SK-N-SH treated with all-trans-retinoic acid at 6 μM for 48 hours (cell line): ENCODE data around the gene TMEM30B.
"Not testable (repeated sequence)": the region's sequence is repeated elsewhere in the genome, so short reads cannot be mapped to it uniquely, and the experiment has no call there.

Experiments
- ATAC-seq: fragments of 200-7000 bp; cut with Tn5 transposase; 3 replicates; pipeline ENCODE4 v1.9.1; 2020; ENCODE audit warnings: mild to moderate bottlenecking, moderate library complexity
- ARNTL ChIP-seq: fragments of 450-650 bp; formaldehyde crosslinking; IDR thresholded peaks from 2 replicates; pipeline ENCODE4 v1.5.0; 2020; ENCODE audit warnings: low read depth, mild to moderate bottlenecking, moderate library complexity, borderline replicate concordance
- BACH2 ChIP-seq: fragments of 250-450 bp; sonication (Bioruptor Pico); IDR thresholded peaks from 2 replicates; pipeline ENCODE4 v1.9.0; 2021; ENCODE audit warnings: mild to moderate bottlenecking, borderline replicate concordance
- CREB5 ChIP-seq: fragments of 250-450 bp; sonication (Bioruptor Pico); IDR thresholded peaks from 2 replicates; pipeline ENCODE4 v1.5.1; 2020; ENCODE audit warnings: low read depth, mild to moderate bottlenecking, moderate library complexity
- CSDC2 ChIP-seq: fragments of 250-450 bp; sonication (Bioruptor Pico); IDR thresholded peaks from 2 replicates; pipeline ENCODE4 v1.5.0; 2020; ENCODE audit warnings: mild to moderate bottlenecking, moderate library complexity
- CSRNP3 ChIP-seq: fragments of 250-450 bp; sonication (Bioruptor Pico); IDR thresholded peaks from 2 replicates; pipeline ENCODE4 v1.5.1; 2021; ENCODE audit warnings: mild to moderate bottlenecking, moderate library complexity
- ESRRG ChIP-seq: fragments of 250-450 bp; sonication (Bioruptor Pico); IDR thresholded peaks from 2 replicates; pipeline ENCODE4 v1.6.1; 2021; ENCODE audit warnings: mild to moderate bottlenecking
- GLIS3 ChIP-seq: fragments of 250-450 bp; sonication (Bioruptor Pico); IDR thresholded peaks from 2 replicates; pipeline ENCODE4 v1.5.0; 2020; ENCODE audit warnings: mild to moderate bottlenecking, moderate library complexity
- ISL1 ChIP-seq: fragments of 250-450 bp; sonication (Bioruptor Pico); IDR thresholded peaks from 2 replicates; pipeline ENCODE4 v2.1.2; 2022; ENCODE audit warnings: mild to moderate bottlenecking, moderate library complexity
- OSR1 ChIP-seq: fragments of 250-450 bp; sonication (Bioruptor Pico); IDR thresholded peaks from 2 replicates; pipeline ENCODE4 v1.8.0; 2022; ENCODE audit warnings: moderate library complexity, mild to moderate bottlenecking, inconsistent platforms
- PATZ1 ChIP-seq: fragments of 250-450 bp; sonication (Bioruptor Pico); IDR thresholded peaks from 2 replicates; pipeline ENCODE4 v1.8.0; 2020; ENCODE audit warnings: mild to moderate bottlenecking, moderate library complexity, borderline replicate concordance
- POU6F1 ChIP-seq: fragments of 250-450 bp; sonication (Bioruptor Pico); IDR thresholded peaks from 2 replicates; pipeline ENCODE4 v1.8.0; 2021; ENCODE audit warnings: low read depth, mild to moderate bottlenecking, moderate library complexity, borderline replicate concordance
- PPARA ChIP-seq: fragments of 250-450 bp; sonication (Bioruptor Pico); IDR thresholded peaks from 2 replicates; pipeline ENCODE4 v1.5.0; 2020; ENCODE audit warnings: mild to moderate bottlenecking, borderline replicate concordance
- RARB ChIP-seq: fragments of 250-450 bp; sonication (Bioruptor Pico); IDR thresholded peaks from 2 replicates; pipeline ENCODE4 v1.8.0; 2021; ENCODE audit warnings: mild to moderate bottlenecking, moderate library complexity
- SNAI2 ChIP-seq: fragments of 250-450 bp; sonication (Bioruptor Pico); IDR thresholded peaks from 2 replicates; pipeline ENCODE4 v1.5.0; 2020; ENCODE audit warnings: mild to moderate bottlenecking, moderate library complexity
- TCF4 ChIP-seq: fragments of 250-450 bp; sonication (Bioruptor Pico); IDR thresholded peaks from 2 replicates; pipeline ENCODE4 v1.8.0; 2021; ENCODE audit warnings: mild to moderate bottlenecking, moderate library complexity, borderline replicate concordance
- TOX ChIP-seq: fragments of 250-450 bp; sonication (Bioruptor Pico); IDR thresholded peaks from 2 replicates; pipeline ENCODE4 v1.8.0; 2021; ENCODE audit warnings: mild to moderate bottlenecking, moderate library complexity, borderline replicate concordance
- ZC3H10 ChIP-seq: fragments of 250-450 bp; sonication (Bioruptor Pico); IDR thresholded peaks from 2 replicates; pipeline ENCODE4 v1.5.1; 2021; ENCODE audit warnings: mild to moderate bottlenecking, moderate library complexity
- ZFP3 ChIP-seq: fragments of 250-450 bp; sonication (Bioruptor Pico); IDR thresholded peaks from 2 replicates; pipeline ENCODE4 v1.5.0; 2020; ENCODE audit warnings: mild to moderate bottlenecking, moderate library complexity
- ZFP30 ChIP-seq: fragments of 450-650 bp; formaldehyde crosslinking; IDR thresholded peaks from 2 replicates; pipeline ENCODE4 v1.5.0; 2022; ENCODE audit warnings: mild to moderate bottlenecking, moderate library complexity
- ZNF565 ChIP-seq: fragments of 450-650 bp; formaldehyde crosslinking; conservative IDR thresholded peaks from 2 replicates; pipeline ENCODE4 v1.5.0; 2020; ENCODE audit warnings: low read depth, mild to moderate bottlenecking, moderate library complexity
- ZNF70 ChIP-seq: fragments of 450-650 bp; formaldehyde crosslinking; IDR thresholded peaks from 2 replicates; pipeline ENCODE4 v1.5.0; 2020; ENCODE audit warnings: mild to moderate bottlenecking, moderate library complexity
- ZNF8 ChIP-seq: fragments of 450-650 bp; formaldehyde crosslinking; IDR thresholded peaks from 2 replicates; pipeline ENCODE4 v1.5.0; 2020; ENCODE audit warnings: mild to moderate bottlenecking, moderate library complexity

TMEM30B gene

GRCh38 chr14:61320806-61321384 lies 39.8 kb upstream of the TMEM30B start:
- TF ChIP-seq ZFP30 (CRISPR knock-in tag): no peak
- TF ChIP-seq GLIS3 (CRISPR knock-in tag): no peak
- TF ChIP-seq SNAI2: no peak
- no peak for TF ChIP-seq ISL1 (CRISPR knock-in tag)
- no peak for TF ChIP-seq PPARA (CRISPR knock-in tag)
- no peak for TF ChIP-seq TCF4 (CRISPR knock-in tag)
- no peak for TF ChIP-seq ZNF70 (CRISPR knock-in tag)
- TF ChIP-seq ZNF8 (CRISPR knock-in tag): no peak
- no peak for TF ChIP-seq CSRNP3 (CRISPR knock-in tag)
- TF ChIP-seq PATZ1 (CRISPR knock-in tag): no peak
- TF ChIP-seq POU6F1: no peak
- no peak for TF ChIP-seq TOX (CRISPR knock-in tag)
- TF ChIP-seq RARB: no peak
- peak; percentile 12 for ATAC-seq

- ATAC-seq: not testable (repeated sequence)
Observed at GRCh38 chr14:61320170-61320569, 39.0 kb upstream of the TMEM30B start.

GRCh38 chr14:61319706-61320105 lies 38.6 kb upstream of the TMEM30B start:
- TF ChIP-seq CREB5 (CRISPR knock-in tag) (no peak), CSDC2 (CRISPR knock-in tag) (no peak), BACH2 (CRISPR knock-in tag) (no peak), TCF4 (CRISPR knock-in tag) (no peak), ISL1 (CRISPR knock-in tag) (no peak), TOX (CRISPR knock-in tag) (no peak), PPARA (CRISPR knock-in tag) (no peak), POU6F1 (no peak), ZFP3 (CRISPR knock-in tag) (no peak)
- no peak for ATAC-seq

GRCh38 chr14:61319086-61319485 lies 37.9 kb upstream of the TMEM30B start:
- ATAC-seq: no peak
- TF ChIP-seq ZNF565 (CRISPR knock-in tag): no peak
- TF ChIP-seq ZFP30 (CRISPR knock-in tag): no peak
- no peak for TF ChIP-seq ZC3H10 (CRISPR knock-in tag)
- TF ChIP-seq ESRRG (CRISPR knock-in tag): no peak
- TF ChIP-seq OSR1 (CRISPR knock-in tag): no peak
- no peak for TF ChIP-seq ARNTL (CRISPR knock-in tag)
- TF ChIP-seq ZFP3 (CRISPR knock-in tag): no peak
- TF ChIP-seq PPARA (CRISPR knock-in tag): no peak
- no peak for TF ChIP-seq ISL1 (CRISPR knock-in tag)
- TF ChIP-seq SNAI2: no peak
